Activated T-cell treated with anti-CD3 and anti-CD28 coated beads for 1 hour (primary cell): Measurements from ENCODE around the gene PMPCA.
"Not testable (repeated sequence)": the region's sequence is repeated elsewhere in the genome, so short reads cannot be mapped to it uniquely, and the experiment has no call there.

Experiments
- DNase-seq: peaks from one replicate; pipeline ENCODE4 v3.0.0-alpha.2; 2020; ENCODE audit warnings: low read depth

Gene PMPCA

DNA sequence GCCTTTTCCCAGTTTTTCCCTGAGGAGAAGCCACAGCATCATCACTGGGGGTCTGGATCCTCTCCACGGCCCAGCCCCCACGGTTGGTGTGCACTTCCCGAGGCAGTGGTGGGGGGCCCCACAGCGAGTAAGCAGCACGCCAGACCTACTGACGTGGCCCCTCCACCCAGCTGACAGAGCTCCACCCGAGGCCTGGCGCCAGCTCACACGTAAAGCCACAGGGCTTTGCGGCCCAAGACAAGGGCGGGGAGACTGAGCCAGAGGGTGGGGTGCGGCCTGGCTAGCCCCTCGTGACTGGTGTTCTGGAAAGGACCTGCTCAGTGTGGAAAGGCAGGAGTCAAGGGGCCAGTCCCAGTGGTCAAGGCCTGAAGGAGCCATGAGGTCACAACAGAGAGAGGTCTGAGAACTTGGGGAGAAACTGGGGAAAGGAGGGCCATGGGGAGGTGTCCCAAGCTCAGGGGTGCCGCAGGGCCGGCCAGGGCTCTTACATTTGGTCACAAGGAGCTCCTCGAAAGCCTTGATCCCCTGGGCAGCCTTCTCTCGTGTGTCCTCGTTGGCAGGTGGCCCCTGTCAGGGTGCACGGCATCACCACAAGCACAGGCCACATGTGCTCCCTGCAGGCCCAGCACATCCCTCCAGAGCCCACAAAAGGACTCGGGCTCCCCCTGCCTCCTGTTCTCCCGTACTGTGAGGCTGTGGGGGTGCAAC, 16.0 kb upstream of the PMPCA start:
- DNase-seq, result no peak

DNA sequence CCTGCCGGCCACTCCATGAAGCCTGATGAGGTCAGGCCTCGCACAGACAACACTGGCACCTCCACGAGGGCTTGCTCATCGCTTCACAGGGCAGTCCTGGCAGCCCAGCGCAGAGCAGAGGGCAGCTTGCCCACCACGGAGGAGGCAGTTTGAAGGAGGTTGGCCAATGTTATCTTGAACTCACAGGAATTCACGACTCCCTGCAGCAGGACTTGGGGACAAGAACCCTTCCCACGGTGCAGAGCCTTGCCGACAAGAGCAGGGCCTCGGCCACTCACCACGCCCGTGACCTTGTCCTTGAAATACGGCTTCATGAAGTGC, 15.5 kb upstream of the PMPCA start:
- DNase-seq, result no peak

DNA sequence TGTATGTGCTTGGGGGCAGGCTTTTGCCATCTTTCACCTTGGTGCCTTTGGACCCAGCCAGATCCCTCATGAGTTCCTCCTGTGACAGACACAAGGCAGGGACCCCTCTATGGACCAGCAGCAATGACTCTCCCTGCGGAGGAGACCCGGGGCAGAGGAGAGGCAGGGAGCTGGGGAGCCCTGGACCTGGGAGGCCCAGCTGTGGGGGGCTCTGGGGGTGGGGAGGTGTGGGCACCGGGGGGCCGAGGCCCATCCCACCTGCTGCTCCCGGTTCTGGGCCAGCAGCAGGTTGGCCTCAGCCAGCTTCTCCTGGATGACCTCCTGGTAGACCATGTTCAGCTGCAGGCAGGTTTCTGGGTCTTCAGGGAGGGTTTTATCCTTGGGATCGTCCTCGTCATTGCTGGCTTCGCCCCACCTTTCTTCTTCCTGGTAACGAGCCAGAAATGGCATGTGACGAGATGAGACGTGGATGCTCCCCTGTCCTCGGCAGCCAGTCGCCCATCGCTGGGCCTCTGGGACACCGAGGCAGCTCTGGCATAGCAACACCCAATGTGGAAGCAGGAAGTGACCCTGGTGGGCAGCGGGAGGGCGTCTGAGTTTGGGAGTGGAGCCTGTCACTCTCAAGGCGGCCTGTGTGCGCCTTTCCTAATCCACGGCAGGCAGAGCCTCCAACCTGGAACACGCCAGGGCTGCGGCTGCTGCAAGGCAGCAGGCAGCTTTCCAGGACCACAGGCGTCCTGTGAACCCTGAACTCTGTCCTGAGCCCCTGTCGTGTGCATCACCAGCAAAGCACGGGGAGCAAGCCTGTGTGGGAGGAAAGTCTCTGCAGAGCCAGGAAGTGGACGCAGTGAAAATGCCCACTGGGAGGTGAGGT, 14.9 kb upstream of the PMPCA start:
- no peak for DNase-seq

DNA sequence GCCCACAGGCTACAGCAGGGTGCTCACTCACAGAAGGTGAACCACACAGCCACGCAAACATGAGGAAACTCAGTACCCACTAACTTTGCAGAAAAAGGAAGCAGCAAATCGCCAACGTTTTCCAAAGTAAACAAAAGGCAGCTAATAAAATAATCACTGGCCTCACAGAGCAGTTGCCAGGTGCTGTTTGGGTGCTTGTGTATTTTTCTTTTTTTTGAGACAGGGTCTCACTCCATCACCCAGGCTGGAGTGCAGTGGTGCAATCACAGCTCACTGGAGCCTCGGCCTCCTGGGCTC, 14.3 kb upstream of the PMPCA start:
- DNase-seq, result no peak

GRCh38 chr9:136397643-136398042, 12.8 kb upstream of the PMPCA start:
- DNase-seq, result no peak

DNA sequence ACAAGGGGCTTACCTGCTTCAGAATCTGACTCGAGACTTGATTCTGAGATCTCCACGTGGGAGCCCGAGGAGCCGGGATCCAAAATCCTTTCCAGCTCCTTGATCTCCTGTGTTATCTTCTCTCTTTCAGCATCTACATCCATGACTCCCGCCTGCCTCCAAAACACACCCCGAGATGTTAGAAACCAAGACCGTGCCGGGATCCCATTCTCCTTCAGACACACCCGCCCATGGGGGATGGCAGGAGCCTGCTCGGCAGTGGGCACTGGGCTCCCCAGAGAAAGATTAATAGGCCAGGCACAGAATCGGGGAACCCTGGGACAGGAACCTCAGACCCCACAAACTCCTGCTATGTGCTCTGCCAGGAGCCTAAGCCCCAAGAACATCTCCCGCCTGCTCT, 12.2 kb upstream of the PMPCA start:
- DNase-seq, result no peak

DNA sequence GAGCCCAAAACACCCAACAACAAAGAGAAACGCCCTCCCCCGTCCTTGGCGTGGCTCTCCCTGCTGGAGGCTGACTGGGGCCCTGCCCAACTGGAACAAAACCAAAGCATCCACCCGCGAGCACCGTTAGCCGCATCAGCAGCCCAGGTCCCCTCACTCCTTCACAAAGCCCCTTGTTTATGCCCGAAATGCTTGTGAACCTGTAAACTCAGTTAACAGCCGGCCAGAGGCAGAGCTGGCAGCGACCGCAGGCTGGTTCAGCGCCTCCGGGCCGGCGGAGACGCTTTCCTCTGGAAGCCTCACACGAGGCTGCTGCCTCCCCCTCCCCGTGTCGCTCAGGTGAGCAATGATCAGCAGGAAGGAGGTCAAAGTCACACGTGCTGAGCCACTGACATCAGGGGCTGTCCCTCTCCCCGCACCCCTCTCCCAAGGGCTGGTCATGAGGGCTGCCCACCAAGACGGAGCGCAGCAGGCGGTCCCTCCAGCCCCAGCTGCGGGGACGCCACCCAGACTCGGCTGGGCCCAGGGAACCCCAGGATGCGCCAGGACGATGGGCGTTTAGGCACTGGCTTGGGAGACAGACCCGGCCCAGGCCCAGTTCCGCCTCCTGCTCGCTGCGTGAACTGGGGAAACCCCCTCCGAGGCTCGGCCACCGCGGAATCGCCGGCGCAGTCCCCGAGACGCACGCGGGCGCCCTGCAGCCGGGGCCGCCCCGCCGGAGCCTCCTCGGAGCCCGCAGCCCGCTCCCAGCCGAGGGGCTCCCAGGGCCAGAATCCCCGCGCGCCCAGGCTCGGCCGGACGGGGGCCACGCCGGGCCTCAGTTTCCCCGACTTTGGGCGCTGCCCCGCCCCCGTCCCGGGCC, 11.1 kb upstream of the PMPCA start:
- no peak for DNase-seq

GRCh38 chr9:136400038-136400834, 10.2 kb upstream of the PMPCA start, which contains the start of gene SNAPC4:
TSS of gene SNAPC4 (minus strand) at chr9:136400170. CDS start at chr9:136398428, 1,742 bp downstream.
- DNase-seq, result peak; percentile 82

- no peak for DNase-seq
These were observed 9.1 kb upstream of the PMPCA start for GRCh38 chr9:136401173-136401922.

GRCh38 chr9:136402067-136402466, 8.4 kb upstream of the PMPCA start:
- DNase-seq, result no peak

GRCh38 chr9:136403538-136403914, 6.9 kb upstream of the PMPCA start:
- DNase-seq, result peak; percentile 47

- no peak for DNase-seq
These were observed 6.3 kb upstream of the PMPCA start for GRCh38 chr9:136403915-136404800.

DNA sequence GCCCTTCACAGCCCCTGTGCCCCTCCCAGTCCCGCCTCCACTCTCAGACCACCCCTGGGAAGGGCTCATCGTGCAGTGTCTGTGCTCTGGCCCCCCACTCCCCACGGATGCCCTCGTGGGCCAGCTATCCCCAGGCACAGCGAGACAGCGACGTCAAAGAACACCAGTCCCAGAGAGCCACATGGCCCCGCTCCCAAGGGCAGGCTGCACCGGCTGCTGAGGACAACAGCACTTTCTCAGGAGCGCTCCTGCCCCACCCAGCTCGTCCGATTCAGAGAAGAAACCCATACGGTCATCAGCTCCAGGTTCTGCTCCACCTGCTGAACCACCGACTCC, 5.7 kb upstream of the PMPCA start:
- DNase-seq, result no peak

GRCh38 chr9:136405481-136405880, 5.0 kb upstream of the PMPCA start:
- no peak for DNase-seq

GRCh38 chr9:136405904-136406303, 4.6 kb upstream of the PMPCA start:
- DNase-seq, result not testable (repeated sequence)

GRCh38 chr9:136407061-136407460, 3.4 kb upstream of the PMPCA start:
- DNase-seq, result not testable (repeated sequence)

DNA sequence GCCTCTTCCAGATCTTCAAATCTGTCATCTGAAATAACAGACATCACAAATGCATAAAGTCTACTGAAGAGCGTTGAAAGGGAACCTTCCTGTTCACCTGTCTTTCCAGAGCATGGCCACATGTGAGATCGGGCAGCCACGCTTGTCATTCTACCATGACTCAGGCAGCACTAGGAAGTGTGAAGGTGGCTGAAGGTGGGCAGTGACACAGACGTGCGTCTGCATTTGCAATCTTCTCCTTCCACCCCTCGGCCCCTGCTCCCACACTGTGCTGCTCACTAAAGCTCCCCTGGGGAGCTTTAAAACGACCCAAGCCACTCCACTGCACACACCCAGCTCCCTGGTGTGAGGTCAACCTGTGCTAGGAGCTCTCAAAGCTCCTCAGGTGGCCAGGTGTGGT, 2.5 kb upstream of the PMPCA start:
- no peak for DNase-seq

- no peak for DNase-seq
These were observed 652 bp upstream of the PMPCA start for GRCh38 chr9:136409557-136410455.

DNA sequence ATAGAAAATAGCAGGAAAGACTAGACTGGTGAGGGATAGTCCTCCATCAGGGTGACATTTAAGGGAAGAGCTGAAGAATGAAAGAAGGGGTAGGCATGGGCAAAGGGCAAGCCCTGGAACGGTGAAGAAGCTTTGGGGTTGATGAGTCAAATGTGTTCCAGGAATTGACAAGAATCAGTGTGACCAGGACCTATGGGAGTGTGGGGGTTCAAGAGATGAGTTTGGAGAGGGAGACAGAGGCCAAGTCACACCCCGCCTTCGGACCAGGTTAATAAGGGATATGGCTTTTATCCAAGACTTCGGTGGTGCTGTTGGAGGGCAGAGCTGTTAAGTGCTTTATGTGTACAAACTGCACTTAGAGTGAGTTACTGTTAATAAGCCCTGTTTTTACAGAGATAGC, 920 bp downstream of the PMPCA start:
- DNase-seq, result no peak
